NB4 (cell line): Measurements from ENCODE around the gene SVOP.

ENCODE experiments used
- CTCF ChIP-seq: IDR thresholded peaks from one replicate; pipeline ENCODE4 v1.5.1; 2012; ENCODE audit warnings: low read depth, low read length
- POLR2A ChIP-seq: IDR thresholded peaks from 2 replicates; pipeline ENCODE4 v1.6.1; 2011; ENCODE audit warnings: mild to moderate bottlenecking; ENCODE audit not compliant: insufficient read length; ENCODE audit errors: extremely low read depth

GRCh38 chr12:108977360-108977759 is 43.5 kb downstream of the SVOP start:
- TF ChIP-seq CTCF (no peak), POLR2A (no peak)
